RKO (cell line): ENCODE measurements around the gene MCEE.

Source experiments
- DNase-seq: peaks from one replicate; pipeline ENCODE4 v3.0.0-alpha.2; 2016; ENCODE audit warnings: low spot score

The MCEE gene

DNA sequence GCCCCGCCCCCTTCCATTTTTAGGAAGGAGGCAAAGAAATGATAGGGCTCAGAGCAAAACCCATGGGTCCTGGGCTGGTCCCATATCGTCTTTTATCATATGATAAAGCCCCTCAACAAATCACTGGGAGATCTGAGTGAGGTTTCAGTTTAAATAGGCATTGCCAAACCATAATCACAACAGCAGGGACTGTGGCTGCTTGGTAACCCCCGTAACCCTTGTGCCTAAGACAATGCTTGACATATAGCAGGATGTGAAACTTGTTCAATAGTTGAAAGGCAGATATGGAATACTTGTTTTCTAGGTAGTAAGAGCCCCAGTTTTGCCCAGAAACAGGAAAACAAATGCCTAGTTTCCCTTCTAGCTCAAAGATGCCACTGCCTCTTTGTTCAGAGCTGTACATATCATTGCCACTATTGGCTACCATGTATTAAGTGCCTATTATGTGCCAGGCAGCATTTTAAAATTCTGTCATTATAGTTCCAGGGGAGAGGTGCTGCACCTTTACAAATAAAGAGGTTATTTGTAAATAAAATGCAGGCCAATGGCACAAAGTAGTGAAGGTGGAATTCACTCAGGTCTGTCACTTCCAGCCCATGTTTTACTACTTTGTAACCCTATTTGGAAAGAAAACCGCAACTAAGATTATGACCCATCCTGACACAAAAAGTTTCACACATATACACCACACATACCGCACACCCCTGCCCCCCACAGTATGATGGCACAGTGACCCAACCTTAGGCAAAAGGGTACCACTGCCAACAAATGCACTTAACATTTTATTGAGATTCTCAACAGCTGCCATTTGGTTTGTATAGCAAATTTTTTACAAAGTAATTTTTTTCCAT lies 47.4 kb downstream of the MCEE start:
- no peak for DNase-seq

DNA sequence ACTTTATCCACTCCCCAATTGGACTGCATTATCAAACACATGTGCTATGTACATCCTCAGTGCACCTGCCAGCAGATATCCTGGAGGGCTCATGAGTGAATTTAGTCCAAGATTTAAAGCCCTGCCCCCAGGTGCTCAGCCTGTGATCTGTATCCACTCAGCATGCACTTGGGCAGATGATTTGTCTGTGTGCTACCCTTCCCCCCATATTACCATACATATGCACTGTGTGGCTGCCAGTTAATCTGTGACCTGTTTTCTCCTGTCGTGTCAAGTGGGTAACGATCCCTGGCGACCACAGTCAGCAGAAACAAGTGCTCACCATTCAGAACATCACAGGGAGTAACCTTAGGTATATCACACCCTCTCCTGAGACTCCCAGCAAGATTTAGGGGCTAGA lies 51.4 kb downstream of the MCEE start:
- no peak for DNase-seq

DNA sequence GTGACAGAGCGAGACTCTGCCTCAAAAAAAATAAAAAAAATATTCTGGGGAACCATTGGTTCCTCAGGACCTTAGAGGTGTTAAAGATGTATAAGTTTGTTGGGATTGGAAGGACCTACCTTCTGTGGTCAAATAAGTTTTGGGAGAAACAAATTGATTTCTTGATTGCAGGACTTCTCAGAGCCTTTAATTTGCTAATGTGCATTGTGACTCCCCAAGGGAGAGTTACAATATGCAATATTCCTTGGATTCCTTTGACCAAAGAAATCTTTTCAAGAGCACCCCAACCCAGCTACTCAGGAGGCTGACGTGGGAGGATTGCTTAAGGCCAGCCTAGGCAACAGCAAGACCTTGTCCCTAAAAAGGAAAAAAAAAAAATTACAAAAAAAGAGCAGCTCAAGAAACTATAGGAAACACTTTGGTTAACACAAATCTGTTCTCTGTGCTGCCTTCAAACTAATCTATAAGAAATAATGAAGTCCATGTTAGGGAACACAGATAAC lies 55.1 kb downstream of the MCEE start:
- no peak for DNase-seq

DNA sequence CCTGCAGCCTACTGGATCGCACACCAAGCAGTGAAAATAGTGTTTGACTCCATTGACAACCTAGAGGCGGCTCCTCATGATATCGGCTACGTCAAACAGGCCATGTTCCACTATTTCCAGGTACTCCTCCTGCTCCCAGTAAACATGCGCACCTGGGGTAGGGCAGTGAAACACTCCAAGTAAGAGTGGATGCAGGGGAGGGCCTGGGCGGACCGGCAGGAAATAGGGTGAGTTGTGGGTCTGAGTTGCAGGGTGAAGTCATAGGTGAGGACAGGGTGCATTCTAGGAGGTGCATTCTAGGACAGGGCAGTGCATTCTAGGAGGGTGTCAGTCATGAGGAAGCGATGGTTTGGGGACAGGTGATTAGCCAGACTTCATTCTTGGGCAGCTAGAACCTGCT lies 56.6 kb downstream of the MCEE start:
- no peak for DNase-seq

DNA sequence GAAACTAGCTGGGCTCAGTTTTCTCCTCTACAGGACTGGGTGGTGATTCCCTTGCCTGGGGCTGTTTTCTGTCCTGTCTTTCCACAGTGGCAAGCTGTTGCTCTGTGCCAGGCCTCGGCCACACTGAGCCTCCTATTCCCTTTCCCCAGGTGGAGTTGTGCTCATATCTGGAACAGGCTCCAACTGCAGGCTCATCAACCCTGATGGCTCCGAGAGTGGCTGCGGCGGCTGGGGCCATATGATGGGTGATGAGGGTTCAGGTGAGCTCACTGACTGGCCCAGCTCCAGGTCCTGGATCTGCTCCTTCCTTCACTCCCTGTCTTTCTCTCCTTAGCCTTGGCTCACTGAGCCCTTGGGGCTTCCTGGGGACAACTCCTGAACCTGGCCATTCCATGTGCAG lies 57.5 kb downstream of the MCEE start:
- DNase-seq, result no peak

DNA sequence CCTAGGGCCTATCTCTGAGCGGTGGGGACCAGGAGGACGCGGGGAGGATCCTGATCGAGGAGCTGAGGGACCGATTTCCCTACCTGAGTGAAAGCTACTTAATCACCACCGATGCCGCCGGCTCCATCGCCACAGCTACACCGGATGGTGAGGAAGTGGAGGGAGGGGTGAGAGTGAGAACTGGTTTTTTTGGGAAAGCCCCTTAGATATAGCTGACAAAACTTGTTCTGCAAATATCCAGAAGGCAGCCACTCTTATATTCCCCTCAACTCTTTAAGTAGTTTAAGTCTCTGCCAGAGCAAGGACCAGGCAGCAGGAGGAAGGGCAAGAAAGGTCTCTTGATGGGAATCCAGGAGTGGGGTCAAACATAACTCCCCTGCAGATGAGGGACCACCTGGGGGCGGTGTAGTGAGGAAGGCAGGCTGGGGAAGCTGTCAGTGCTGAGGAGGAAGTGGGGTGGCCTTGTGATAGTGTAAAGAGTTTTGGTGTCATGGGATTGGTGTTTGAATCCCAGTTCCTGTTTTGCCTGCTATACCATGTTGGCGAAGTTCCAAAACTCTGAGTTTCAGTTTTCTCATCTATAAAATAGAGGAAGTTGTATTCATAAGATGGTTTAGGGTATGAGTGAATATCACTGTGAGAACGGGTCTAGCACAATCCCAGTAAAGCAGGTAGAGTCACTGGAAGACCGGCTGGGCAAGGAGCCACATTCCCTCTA lies 58.2 kb downstream of the MCEE start:
- DNase-seq, result no peak

DNA sequence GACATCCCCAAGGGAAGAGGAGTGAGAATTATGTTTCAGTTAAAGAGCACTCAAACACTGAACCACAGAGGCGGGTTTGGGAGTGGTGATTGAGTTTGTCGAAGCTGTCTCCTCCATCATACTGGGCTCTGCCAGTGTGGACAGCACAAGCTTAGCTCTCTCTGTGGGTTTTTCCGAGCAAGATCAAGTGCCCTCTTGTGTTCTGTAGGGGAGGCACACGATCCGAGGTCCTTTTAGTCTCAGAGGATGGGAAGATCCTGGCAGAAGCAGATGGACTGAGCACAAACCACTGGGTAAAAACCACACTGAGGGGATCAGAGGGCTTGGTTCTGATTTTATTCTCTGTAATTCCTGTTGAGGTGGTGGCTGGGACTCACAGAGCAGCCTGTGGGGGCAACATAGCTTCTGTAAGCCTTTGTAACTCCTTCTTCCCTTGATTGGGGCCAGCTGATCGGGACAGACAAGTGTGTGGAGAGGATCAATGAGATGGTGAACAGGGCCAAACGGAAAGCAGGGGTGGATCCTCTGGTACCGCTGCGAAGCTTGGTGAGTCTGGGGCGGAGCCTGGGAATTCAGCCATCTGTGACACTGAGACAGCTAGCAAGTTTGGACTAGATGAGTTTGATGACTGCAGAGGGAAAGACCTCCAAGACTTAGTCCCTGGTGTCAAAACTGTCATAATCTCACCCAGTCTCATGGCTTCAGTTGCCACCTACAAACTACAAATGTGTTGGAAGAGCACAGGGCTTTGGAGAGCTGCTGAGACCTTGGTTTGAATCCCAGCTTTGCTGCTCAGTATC lies 59.5 kb downstream of the MCEE start:
- DNase-seq, result peak; percentile 54

DNA sequence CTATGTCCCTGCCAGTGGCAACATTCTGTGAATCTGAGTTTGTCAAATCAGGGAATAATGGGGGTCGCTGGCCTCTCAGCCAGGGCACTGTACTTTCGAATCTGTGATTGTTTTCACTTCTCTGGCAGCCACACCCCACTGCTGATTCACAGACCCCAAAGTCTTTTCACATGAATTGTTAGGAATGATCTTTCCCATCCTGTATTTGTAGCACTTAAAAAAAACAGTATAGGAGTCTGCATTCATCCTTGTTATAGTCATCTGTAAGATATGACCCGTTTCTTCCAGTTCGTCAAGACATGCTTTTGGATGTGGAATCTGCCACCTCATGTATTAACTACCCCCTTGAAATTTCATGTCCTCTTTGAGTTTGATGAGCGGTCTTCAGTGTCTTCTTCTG lies 60.7 kb downstream of the MCEE start:
- peak; percentile 56 for DNase-seq

DNA sequence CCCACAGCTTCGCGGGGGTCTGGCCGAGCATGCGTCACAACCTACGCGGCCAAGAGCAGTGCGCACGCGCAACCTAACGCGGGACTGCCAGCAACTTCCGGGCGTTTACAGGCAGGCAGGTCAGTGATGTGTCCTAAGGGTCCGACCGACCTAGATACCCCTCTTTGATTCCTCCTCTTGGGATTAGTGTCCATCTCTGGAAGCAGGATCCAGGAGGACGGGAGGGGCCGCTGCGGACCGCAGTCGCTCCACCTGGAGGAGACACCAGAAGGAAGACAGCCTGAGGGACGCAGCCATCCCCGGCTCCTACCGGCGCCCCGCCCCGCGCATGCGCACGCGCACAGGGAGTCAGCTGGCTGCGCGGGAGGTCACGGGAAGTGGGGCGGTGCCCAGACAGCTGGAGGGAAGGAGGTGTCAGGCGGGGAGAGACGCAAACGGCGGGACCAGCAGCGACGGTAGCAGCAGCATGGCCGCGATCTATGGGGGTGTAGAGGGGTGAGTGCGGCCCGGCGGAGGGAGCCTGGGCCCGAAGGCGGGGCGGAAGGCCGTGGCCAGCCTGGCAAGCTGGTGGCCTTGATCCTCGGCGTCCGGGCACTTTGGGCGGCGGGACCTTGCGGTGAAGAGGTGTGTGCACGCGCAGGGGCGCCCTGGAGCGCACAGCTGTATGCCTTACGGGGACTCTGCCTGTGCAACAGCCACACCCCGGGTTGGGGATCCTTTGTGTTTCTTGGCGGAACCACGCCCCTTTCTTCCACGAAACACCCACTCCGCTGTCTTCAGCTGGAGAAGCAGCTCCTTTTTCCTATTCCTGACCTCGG lies 61.6 kb downstream of the MCEE start, which contains the start of gene NAGK:
TSS of gene NAGK (plus strand) at position 431 of the 818 bp plus-strand sequence. CDS start at position 467, 36 bp downstream.
- peak; percentile 94 for DNase-seq

DNA sequence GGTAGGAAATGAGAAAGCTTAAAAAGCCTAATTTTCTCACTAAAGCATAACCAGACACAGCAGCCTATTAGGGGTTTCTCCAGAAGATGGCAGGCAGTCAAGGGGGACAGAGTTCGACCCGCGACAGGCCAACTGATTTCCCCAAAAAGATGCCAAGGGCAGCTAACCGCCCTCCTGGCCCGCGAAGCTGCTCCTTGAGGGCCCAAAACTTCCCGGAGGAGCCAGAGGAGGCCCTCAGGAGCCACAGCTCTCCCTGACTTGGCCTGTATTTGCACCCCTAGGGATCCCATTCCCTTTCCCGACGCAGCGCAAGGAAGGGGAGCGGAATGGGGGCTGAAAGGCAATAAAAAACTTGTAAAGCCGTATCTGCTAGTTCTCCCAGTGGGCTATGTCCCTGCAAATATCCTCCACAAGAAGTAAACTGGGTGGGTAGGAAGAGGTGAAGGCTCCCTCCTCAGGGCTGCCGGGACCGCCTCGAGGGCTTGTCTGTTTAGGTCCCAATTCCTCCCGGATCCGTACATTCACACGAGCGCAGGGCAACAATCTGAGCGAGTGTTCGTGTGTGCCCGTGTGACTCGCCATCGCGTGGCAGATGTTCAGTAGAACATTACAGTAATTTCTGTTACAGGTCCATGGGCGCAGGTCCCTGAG lies 62.3 kb downstream of the MCEE start:
- no peak for DNase-seq

DNA sequence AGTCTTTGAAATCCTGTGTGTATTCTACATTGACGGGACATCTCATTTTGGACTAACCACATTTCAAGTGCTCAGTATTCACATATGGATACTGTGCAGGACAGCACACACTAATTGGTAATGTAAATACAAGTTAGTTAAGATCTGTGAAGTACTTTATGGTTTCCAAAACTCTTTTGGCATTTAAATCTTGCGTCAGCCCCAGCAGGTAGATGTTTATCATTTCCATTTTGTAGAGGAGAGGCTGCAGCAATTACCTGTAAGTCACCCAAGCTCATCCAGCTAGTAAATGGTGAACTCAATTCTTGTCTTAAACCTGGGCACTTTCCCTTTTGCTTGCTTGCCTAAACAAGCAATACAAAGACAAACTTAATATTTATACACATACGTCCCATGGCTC lies 63.2 kb downstream of the MCEE start:
- DNase-seq, result no peak

DNA sequence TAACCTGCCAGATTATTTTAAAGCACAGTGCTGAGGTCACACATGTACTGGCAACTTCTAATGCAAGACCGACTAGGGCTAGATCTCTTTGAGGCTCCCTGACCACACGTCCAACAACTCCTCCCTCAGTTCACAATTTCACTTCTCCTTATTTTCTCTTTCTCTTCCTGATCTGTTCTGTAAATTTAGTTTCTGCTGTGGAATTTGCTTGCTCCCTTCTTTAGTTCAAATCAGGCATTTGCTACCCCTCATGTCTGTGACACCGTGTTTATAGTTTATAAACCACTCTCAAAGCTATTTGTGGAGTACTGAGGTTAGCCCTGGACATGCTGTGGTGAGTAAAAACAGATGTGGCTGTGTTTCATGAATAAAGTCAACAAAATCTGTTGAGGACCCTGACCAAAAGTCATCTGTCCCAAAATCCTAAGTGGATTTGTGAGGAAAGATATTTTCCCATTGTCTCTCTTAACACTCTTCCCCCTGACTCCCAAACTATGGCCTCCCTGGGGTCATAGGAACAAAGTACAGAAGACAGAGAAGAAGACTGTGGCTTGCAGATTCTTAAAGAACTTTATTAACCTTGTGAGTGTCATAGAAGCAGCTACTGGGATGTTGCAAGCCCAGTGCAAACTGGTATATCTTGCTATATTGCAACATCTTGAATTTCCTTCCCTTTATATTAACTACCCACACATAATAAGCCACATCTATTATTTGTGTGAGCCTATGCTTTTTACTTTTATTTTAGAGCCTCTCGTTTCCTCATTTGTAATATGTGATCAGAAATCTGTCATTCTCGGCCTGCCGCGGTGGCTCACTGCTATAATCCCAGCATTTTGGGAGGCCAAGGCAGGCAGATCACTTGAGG lies 65.0 kb downstream of the MCEE start:
- DNase-seq, result no peak

DNA sequence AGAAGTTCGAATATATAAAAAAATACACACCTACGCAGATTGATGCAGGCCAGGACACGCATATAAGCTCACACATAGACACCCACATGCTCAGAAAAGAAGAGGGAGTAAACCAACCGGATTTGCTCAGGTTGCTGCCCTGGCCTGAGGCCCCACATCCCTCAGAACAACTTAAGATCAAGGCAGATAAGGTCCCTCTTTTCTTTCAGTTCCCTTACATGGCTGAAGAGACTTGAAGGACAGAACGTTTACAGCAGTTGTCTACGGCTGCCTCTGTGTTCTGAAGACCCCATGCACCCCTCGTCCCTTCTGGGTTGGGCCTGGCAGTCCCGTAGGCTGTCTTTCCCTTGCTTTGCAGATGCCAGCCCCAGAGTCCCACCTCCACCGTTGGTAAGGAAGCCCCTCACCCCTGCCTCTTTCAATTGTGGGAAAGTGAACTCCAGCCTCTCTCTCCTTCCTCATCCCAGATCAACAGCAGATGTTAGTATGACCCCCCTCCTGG lies 65.9 kb downstream of the MCEE start:
- no peak for DNase-seq

DNA sequence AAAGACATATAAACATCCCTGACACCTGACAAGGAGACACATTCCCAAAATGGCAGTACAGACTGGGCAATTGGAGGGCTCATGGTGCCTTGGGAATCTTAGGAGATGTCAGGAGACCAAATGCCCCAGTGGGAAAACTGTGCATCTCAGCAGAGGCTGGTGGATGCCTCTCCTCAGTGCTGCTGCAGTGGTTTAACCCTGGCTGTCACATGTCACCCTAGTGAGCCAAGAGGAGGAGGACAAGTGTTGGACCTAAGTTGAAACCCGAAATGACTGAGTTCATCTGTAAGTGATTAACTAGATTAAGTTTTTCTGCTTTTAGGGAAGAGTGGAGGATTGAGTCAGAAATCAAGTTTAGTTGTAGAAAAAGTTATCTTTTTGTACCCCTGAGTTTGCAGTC lies 66.8 kb downstream of the MCEE start:
- DNase-seq, result no peak

DNA sequence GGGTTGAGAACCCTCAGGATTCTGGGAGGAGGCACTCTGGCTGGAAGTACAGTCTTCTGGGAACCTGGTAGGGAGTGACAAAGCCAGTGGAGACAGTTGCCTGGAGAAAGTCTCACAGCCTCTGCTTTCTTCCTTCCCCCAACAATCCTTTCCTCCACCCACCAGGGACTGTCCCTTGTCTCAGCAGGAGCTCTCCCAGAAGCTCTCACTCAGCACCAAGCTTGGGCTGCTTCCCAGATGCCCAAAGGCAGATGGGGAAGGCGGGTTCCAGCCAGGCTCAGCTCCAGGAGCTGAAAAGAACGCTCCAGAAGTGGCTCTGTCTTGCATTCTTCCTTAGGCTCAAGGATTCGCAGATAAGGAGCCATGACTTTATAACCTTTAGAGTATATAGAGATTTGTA lies 69.2 kb downstream of the MCEE start:
- no peak for DNase-seq

DNA sequence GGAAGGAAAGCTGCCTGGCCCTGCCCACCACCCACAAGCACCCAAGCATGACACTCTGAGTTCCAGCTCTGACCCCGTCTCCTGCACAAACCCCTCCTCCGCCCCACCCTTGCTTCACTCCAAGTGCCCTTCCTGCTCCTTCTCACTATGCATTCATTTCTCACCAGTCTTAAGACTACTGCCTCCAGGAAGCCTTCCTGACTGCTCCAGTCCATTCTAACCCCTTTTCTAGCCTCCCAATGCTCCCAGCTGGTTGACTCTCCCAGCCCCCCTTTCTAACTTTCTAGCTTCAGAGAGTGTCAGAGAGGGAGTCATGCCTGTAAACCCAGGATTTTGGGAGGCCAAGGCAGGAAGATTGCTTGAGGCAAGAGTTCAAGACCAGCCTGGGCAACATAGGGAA lies 69.8 kb downstream of the MCEE start:
- DNase-seq, result no peak
